OCI-LY3 (cell line): Measurements from ENCODE around the gene OGFR.

Source experiments
- H2AFZ ChIP-seq: fragments of 200-600, 300-600 bp; shearing (Covaris generic); 2 replicates; pipeline ENCODE4 v1.6.0; 2014; ENCODE audit warnings: antibody characterized with exemption, low read depth, low read length
- H3K27ac ChIP-seq: fragments of 200-600, 300-600 bp; sonication (generic); 2 replicates; pipeline ENCODE4 v1.5.1; 2014; ENCODE audit warnings: mild to moderate bottlenecking, low read length, moderate library complexity, mixed read lengths
- H3K27me3 ChIP-seq: fragments of 200-600, 300-600 bp; sonication (generic); 2 replicates; pipeline ENCODE4 v1.6.1; 2014; ENCODE audit warnings: low read depth, low read length, mixed read lengths
- H3K36me3 ChIP-seq: fragments of 200-600, 300-600 bp; sonication (generic); replicated peaks from 2 replicates; pipeline ENCODE3; 2014; ENCODE audit warnings: low read depth, low read length, mixed read lengths
- H3K4me1 ChIP-seq: fragments of 300-600, 200-600 bp; sonication (generic); 2 replicates; pipeline ENCODE4 v1.6.1; 2014; ENCODE audit warnings: low read length, mixed read lengths
- H3K4me2 ChIP-seq: fragments of 200-600, 300-600 bp; sonication (generic); 2 replicates; pipeline ENCODE4 v1.6.1; 2014; ENCODE audit warnings: low read length, mixed read lengths
- H3K4me3 ChIP-seq: fragments of 300-600, 200-600 bp; sonication (generic); 2 replicates; pipeline ENCODE4 v1.5.1; 2014; ENCODE audit warnings: antibody characterized with exemption, mild to moderate bottlenecking, low read length, moderate library complexity
- H3K79me2 ChIP-seq: fragments of 300-600, 200-600 bp; shearing (Covaris generic); 2 replicates; pipeline ENCODE4 v1.6.1; 2014; ENCODE audit warnings: mild to moderate bottlenecking, low read length, mixed read lengths
- H3K9ac ChIP-seq: fragments of 300-600, 200-600 bp; shearing (Covaris generic); 2 replicates; pipeline ENCODE4 v1.6.0; 2014; ENCODE audit warnings: mild to moderate bottlenecking, low read length, moderate library complexity
- H3K9me3 ChIP-seq: fragments of 200-600, 300-600 bp; shearing (Covaris generic); 2 replicates; pipeline ENCODE4 v1.6.1; 2014; ENCODE audit warnings: low read length, mixed read lengths; ENCODE audit not compliant: insufficient read depth
- H4K20me1 ChIP-seq: fragments of 200-600, 300-600 bp; sonication (generic); 2 replicates; pipeline ENCODE4 v1.6.1; 2016; ENCODE audit warnings: low read length, mixed read lengths; ENCODE audit not compliant: insufficient read depth
- CTCF ChIP-seq: fragments of 200-600, 300-600 bp; sonication (generic); IDR thresholded peaks from 2 replicates; pipeline ENCODE4 v1.5.1; 2014; ENCODE audit warnings: antibody characterized with exemption, low read length, low read depth
- EZH2phosphoT487 ChIP-seq: fragments of 200-600 bp; shearing (Covaris generic); IDR thresholded peaks from 2 replicates; pipeline ENCODE4 v1.6.1; 2018; ENCODE audit warnings: antibody characterized with exemption, mixed run types, low read depth

Gene OGFR

GRCh38 chr20:62814060-62814708 is 9.5 kb downstream of the OGFR start:
- Histone ChIP-seq H3K9ac (no peak overlapping the region), H3K27me3 (no peaks in the 10 kb centered on the region), H2AFZ (no peak overlapping the region), H4K20me1 (peaks cover 34% of the 10 kb centered on the region), H3K79me2 (peaks cover 3% of the 10 kb centered on the region; the same call in 1 of the 2 replicates), H3K27ac (no peak overlapping the region), H3K4me2 (no peak overlapping the region), H3K36me3 (peaks cover 36% of the 10 kb centered on the region), H3K9me3 (no peaks in the 10 kb centered on the region), H3K4me1 (no peaks in the 10 kb centered on the region), H3K4me3 (no peak overlapping the region)
- no peak for TF ChIP-seq CTCF
- TF ChIP-seq EZH2phosphoT487: no peak

GRCh38 chr20:62814709-62815065 is 10.1 kb downstream of the OGFR start:
- Histone ChIP-seq H3K4me1 (no peaks in the 10 kb centered on the region), H3K4me2 (no peak overlapping the region), H3K27me3 (0 out of 2 replicates have a peak, but pooled peaks cover 1% of the 10 kb centered on the region), H3K4me3 (no peak overlapping the region), H4K20me1 (peaks cover 29% of the 10 kb centered on the region), H2AFZ (no peak overlapping the region), H3K9me3 (no peaks in the 10 kb centered on the region), H3K36me3 (peaks cover 31% of the 10 kb centered on the region), H3K79me2 (no peaks in the 10 kb centered on the region), H3K27ac (no peak overlapping the region), H3K9ac (no peak overlapping the region)
- TF ChIP-seq CTCF (no peak), EZH2phosphoT487 (no peak)

GRCh38 chr20:62815066-62815991 is 10.7 kb downstream of the OGFR start:
- Histone ChIP-seq H3K36me3 (peaks cover 25% of the 10 kb centered on the region), H2AFZ (no peak overlapping the region), H3K27me3 (peaks cover 7% of the 10 kb centered on the region), H3K4me2 (no peak overlapping the region), H3K4me1 (no peaks in the 10 kb centered on the region), H4K20me1 (peaks cover 23% of the 10 kb centered on the region), H3K9me3 (no peaks in the 10 kb centered on the region), H3K27ac (no peak overlapping the region), H3K4me3 (no peak overlapping the region), H3K79me2 (no peaks in the 10 kb centered on the region), H3K9ac (no peak overlapping the region)
- TF ChIP-seq CTCF (no peak), EZH2phosphoT487 (no peak)
